ENCODE results near the gene ESR2. TPM values are rescaled to one million over a fixed set of nuclear protein-coding genes. Genes with fewer than 3 reads are reported as not detected.

The ESR2 gene
- total and polyA plus RNA-seq, 2 donors (not counting 3 experiments of a cell fraction or from before 2014, with no cell fraction given) = 0.10 to 0.58 TPM

DNA sequence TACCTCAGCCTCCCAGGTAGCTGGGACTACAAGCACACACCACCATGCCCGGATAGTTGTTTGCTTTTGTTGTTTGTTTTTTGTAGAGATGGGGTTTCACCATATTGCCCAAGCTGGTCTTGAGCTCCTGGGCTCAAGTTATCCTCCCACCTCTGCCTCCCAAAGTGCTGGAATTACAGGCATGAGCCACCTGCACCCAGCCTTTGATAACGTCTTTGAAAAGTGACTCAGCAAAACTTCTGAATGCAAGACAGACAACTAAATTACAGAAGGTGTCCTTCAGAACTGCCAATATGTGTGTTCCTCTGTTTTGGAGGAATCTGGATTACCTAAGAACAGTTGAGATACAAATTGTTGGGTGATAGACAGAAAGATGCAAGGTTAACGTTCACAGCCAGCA lies 99.8 kb downstream of the ESR2 start:
- intact Hi-C loops (cut with micrococcal nuclease) (no loop called here), dilution Hi-C loops (cut with MboI; ENCODE audit: extremely low pct_ligation_motif_present, low sequenced_read_pairs) (no loop called here)
- ChIA-PET POLR2A (no interaction called here), CTCF (interaction anchor here (0.9 kb wide), 1 partner anchor 13 kb away, joined by 3 read pairs; no protein-coding TSS in a partner anchor)
- H4K20me1 ChIP-seq (replicated peaks; ENCODE audit: control insufficient read depth, extremely low read depth, insufficient read depth, low read length) = no peaks in the 10 kb centered on the region
- BruUV-seq (replicated peaks) = no TSS peak
- no peak overlapping the region for H3K4me3 ChIP-seq (replicated peaks in 1 of 3; ENCODE audit: insufficient read depth in 1 of 3, low read depth in 1 of 3, low read length in 3 of 3)
- peaks cover 0 to 3% of the 10 kb centered on the region in 2 experiments for H3K36me3 ChIP-seq (ENCODE audit: control insufficient read depth in 2 of 2, extremely low read depth in 1 of 2, insufficient read depth in 2 of 2, low read length in 2 of 2)
- no peak overlapping the region for H3K4me2 ChIP-seq (ENCODE audit: insufficient read depth, low read length)
- no peak overlapping the region for H3K27ac ChIP-seq (ENCODE audit: insufficient read depth, low read depth, low read length)
- TF ChIP-seq JUN (IDR thresholded peaks at IDR 0.05; ENCODE audit: borderline replicate concordance, insufficient read depth, insufficient read length, low read depth) (no peak), POLR2A (IDR thresholded peaks at IDR 0.05; ENCODE audit: low read depth, low read length) (no peak), FOS (IDR thresholded peaks at IDR 0.05; ENCODE audit: borderline replicate concordance, insufficient read depth, low read length) (no peak), GATA2 (IDR thresholded peaks at IDR 0.05; ENCODE audit: insufficient read depth, insufficient read length, low read depth, low read length) (no peak)
- no peaks in the 10 kb centered on the region for H3K9me3 ChIP-seq (replicated peaks; ENCODE audit: control insufficient read depth, insufficient read depth, low read length)
- H3K9me1 ChIP-seq (replicated peaks; ENCODE audit: control insufficient read depth, extremely low read depth, insufficient read depth, low read length) = no peaks in the 10 kb centered on the region
- no peaks in the 10 kb centered on the region for H3K4me1 ChIP-seq (ENCODE audit: control insufficient read depth, extremely low read depth, insufficient read depth, low read length)
- DNase-seq (ENCODE audit: low read depth, low spot score) (no peak), FAIRE-seq (no peak)
- no peaks in the 10 kb centered on the region for H3K79me2 ChIP-seq (ENCODE audit: control insufficient read depth, insufficient read depth, low read length)
- no peak overlapping the region for H3K9ac ChIP-seq (replicated peaks; ENCODE audit: extremely low read depth, insufficient read depth, low read length)
- no peaks in the 10 kb centered on the region for H3K27me3 ChIP-seq (ENCODE audit: control insufficient read depth in 2 of 2, insufficient read depth in 2 of 2, low read length in 2 of 2)
- no peak overlapping the region for H2AFZ ChIP-seq (ENCODE audit: low read depth, low read length)

DNA sequence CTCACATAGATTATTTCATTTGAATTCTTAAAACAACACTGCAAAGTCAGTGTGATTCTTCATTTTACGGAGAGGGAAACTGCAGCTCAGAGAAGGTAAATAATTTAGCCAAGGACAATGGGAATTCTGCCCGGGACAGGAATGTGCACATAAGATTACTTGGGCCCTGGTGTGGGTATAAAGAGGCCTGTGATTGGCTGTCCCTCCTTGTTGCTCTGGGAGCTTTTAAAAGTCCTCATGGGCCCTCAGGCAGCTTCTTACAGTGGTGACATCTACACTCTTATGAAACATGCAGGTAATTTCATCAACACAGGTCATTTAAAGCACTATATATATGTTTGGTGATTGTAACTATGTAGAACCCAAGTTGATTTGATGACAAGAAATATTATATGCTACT lies 100.3 kb downstream of the ESR2 start:
- no peaks in the 10 kb centered on the region for H3K9me1 ChIP-seq (replicated peaks; ENCODE audit: control insufficient read depth, extremely low read depth, insufficient read depth, low read length)
- H4K20me1 ChIP-seq (replicated peaks; ENCODE audit: control insufficient read depth, extremely low read depth, insufficient read depth, low read length) = no peaks in the 10 kb centered on the region
- no peak overlapping the region for H3K4me3 ChIP-seq (replicated peaks in 1 of 3; ENCODE audit: insufficient read depth in 1 of 3, low read depth in 1 of 3, low read length in 3 of 3)
- FAIRE-seq (no peak), DNase-seq (ENCODE audit: low read depth, low spot score) (no peak)
- ChIA-PET CTCF (interaction anchor here (0.9 kb wide), 1 partner anchor 14 kb away, joined by 3 read pairs; no protein-coding TSS in a partner anchor), POLR2A (no interaction called here)
- no peaks in the 10 kb centered on the region for H3K27me3 ChIP-seq (ENCODE audit: control insufficient read depth in 2 of 2, insufficient read depth in 2 of 2, low read length in 2 of 2)
- dilution Hi-C loops (cut with MboI; ENCODE audit: extremely low pct_ligation_motif_present, low sequenced_read_pairs) (no loop called here), intact Hi-C loops (cut with micrococcal nuclease) (no loop called here)
- BruUV-seq (replicated peaks) = no TSS peak
- H2AFZ ChIP-seq (ENCODE audit: low read depth, low read length) = no peak overlapping the region
- H3K36me3 ChIP-seq (ENCODE audit: control insufficient read depth in 2 of 2, extremely low read depth in 1 of 2, insufficient read depth in 2 of 2, low read length in 2 of 2) = peaks cover 0 to 3% of the 10 kb centered on the region in 2 experiments
- H3K4me1 ChIP-seq (ENCODE audit: control insufficient read depth, extremely low read depth, insufficient read depth, low read length) = no peaks in the 10 kb centered on the region
- H3K4me2 ChIP-seq (ENCODE audit: insufficient read depth, low read length) = no peak overlapping the region
- no peak overlapping the region for H3K9ac ChIP-seq (replicated peaks; ENCODE audit: extremely low read depth, insufficient read depth, low read length)
- H3K27ac ChIP-seq (ENCODE audit: insufficient read depth, low read depth, low read length) = no peak overlapping the region
- TF ChIP-seq EZH2 (IDR thresholded peaks at IDR 0.05; ENCODE audit: borderline replicate concordance, low read depth, low read length, severe bottlenecking) (no peak), MYC (IDR thresholded peaks at IDR 0.05; ENCODE audit: low read depth, low read length) (no peak), FOS (IDR thresholded peaks at IDR 0.05; ENCODE audit: borderline replicate concordance, insufficient read depth, low read length) (no peak), JUN (IDR thresholded peaks at IDR 0.05; ENCODE audit: borderline replicate concordance, insufficient read depth, insufficient read length, low read depth) (no peak), GATA2 (IDR thresholded peaks at IDR 0.05; ENCODE audit: insufficient read depth, insufficient read length, low read depth, low read length) (no peak), POLR2A (IDR thresholded peaks at IDR 0.05; ENCODE audit: low read depth, low read length) (no peak), POLR2AphosphoS5 (IDR thresholded peaks at IDR 0.05; ENCODE audit: insufficient read depth, low read depth, low read length) (no peak)
- TF ChIP-seq, protein P1, sequence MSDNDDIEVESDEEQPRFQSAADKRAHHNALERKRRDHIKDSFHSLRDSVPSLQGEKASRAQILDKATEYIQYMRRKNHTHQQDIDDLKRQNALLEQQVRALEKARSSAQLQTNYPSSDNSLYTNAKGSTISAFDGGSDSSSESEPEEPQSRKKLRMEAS (IDR thresholded peaks at IDR 0.05; ENCODE audit: insufficient read depth, insufficient read length) = no peak
- TF ChIP-seq, protein P2, sequence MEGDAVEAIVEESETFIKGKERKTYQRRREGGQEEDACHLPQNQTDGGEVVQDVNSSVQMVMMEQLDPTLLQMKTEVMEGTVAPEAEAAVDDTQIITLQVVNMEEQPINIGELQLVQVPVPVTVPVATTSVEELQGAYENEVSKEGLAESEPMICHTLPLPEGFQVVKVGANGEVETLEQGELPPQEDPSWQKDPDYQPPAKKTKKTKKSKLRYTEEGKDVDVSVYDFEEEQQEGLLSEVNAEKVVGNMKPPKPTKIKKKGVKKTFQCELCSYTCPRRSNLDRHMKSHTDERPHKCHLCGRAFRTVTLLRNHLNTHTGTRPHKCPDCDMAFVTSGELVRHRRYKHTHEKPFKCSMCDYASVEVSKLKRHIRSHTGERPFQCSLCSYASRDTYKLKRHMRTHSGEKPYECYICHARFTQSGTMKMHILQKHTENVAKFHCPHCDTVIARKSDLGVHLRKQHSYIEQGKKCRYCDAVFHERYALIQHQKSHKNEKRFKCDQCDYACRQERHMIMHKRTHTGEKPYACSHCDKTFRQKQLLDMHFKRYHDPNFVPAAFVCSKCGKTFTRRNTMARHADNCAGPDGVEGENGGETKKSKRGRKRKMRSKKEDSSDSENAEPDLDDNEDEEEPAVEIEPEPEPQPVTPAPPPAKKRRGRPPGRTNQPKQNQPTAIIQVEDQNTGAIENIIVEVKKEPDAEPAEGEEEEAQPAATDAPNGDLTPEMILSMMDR (IDR thresholded peaks at IDR 0.05; ENCODE audit: extremely low read depth in 1 of 2, insufficient read depth in 1 of 2, low read depth in 1 of 2, low read length in 2 of 2) = no peak
- H3K9me3 ChIP-seq (replicated peaks; ENCODE audit: control insufficient read depth, insufficient read depth, low read length) = no peaks in the 10 kb centered on the region
- H3K79me2 ChIP-seq (ENCODE audit: control insufficient read depth, insufficient read depth, low read length) = no peaks in the 10 kb centered on the region
